ENCODE results near the gene NOL6. TPM values are rescaled to one million over a fixed set of nuclear protein-coding genes. Genes with fewer than 3 reads are reported as not detected.
A peak's percentile ranks its signal among the peaks of the same experiment; 100 is the strongest.

Gene NOL6
- total RNA-seq, 1 experiment from 2014 or later: 49.6 TPM

- H3K36me3 ChIP-seq (ENCODE audit: insufficient read depth, low read length, poor library complexity, severe bottlenecking): no peaks in the 10 kb centered on the region
- TF ChIP-seq EZH2 (IDR thresholded peaks at IDR 0.05; ENCODE audit: borderline replicate concordance, low read depth, low read length, poor library complexity, severe bottlenecking): no peak
- TF ChIP-seq CTCF (conservative IDR thresholded peaks at IDR 0.05; ENCODE audit: low read depth, low read length): no peak
- CTCF ChIA-PET: interaction anchor here (0.6 to 1.8 kb wide), 13 partner anchors 8 to 857 kb away, joined by 3 to 11 read pairs (median 3); partner anchors contain the start of genes DNAJA1 and NOL6
- DNase-seq (ENCODE audit: low spot score): no peak
- no peaks in the 10 kb centered on the region for H3K27me3 ChIP-seq (replicated peaks; ENCODE audit: insufficient read depth, low read depth, low read length, poor library complexity)
- H3K27ac ChIP-seq (ENCODE audit: low read depth, low read length, poor library complexity, severe bottlenecking): no peak overlapping the region
- H3K4me3 ChIP-seq (ENCODE audit: low read depth, low read length, poor library complexity, severe bottlenecking): no peak overlapping the region
- H3K4me1 ChIP-seq (ENCODE audit: insufficient read depth, low read length, poor library complexity, severe bottlenecking): no peaks in the 10 kb centered on the region
- POLR2A ChIA-PET (ENCODE audit: low non-redundant PET): no interaction called here
- no TSS peak for BruUV-seq (replicated peaks)
- no peaks in the 10 kb centered on the region for H3K9me3 ChIP-seq (ENCODE audit: low read depth, low read length, poor library complexity, severe bottlenecking)
- intact Hi-C loops (cut with micrococcal nuclease; ENCODE audit: unreplicated experiment): no loop called here
Measured at GRCh38 chr9:33453286-33453860, 20.4 kb downstream of the NOL6 start.

GRCh38 chr9:33452828-33453271 lies 20.9 kb downstream of the NOL6 start:
- Histone ChIP-seq H3K9me3 (ENCODE audit: low read depth, low read length, poor library complexity, severe bottlenecking) (no peaks in the 10 kb centered on the region), H3K27ac (ENCODE audit: low read depth, low read length, poor library complexity, severe bottlenecking) (no peak overlapping the region), H3K27me3 (replicated peaks; ENCODE audit: insufficient read depth, low read depth, low read length, poor library complexity) (no peaks in the 10 kb centered on the region), H3K4me3 (ENCODE audit: low read depth, low read length, poor library complexity, severe bottlenecking) (no peak overlapping the region), H3K4me1 (ENCODE audit: insufficient read depth, low read length, poor library complexity, severe bottlenecking) (no peaks in the 10 kb centered on the region), H3K36me3 (ENCODE audit: insufficient read depth, low read length, poor library complexity, severe bottlenecking) (no peaks in the 10 kb centered on the region)
- intact Hi-C loops (cut with micrococcal nuclease; ENCODE audit: unreplicated experiment): no loop called here
- DNase-seq (ENCODE audit: low spot score): peak; percentile 84
- no TSS peak for BruUV-seq (replicated peaks)
- ChIA-PET CTCF (interaction anchor here (0.6 to 1.8 kb wide), 13 partner anchors 9 to 858 kb away, joined by 3 to 11 read pairs (median 3); partner anchors contain the start of genes DNAJA1 and NOL6), POLR2A (ENCODE audit: low non-redundant PET) (no interaction called here)
- peak; percentile 93 for TF ChIP-seq CTCF (conservative IDR thresholded peaks at IDR 0.05; ENCODE audit: low read depth, low read length)
- no peak for TF ChIP-seq EZH2 (IDR thresholded peaks at IDR 0.05; ENCODE audit: borderline replicate concordance, low read depth, low read length, poor library complexity, severe bottlenecking)

- no peak for DNase-seq (ENCODE audit: low spot score)
- peaks cover 5% of the 10 kb centered on the region for H3K4me1 ChIP-seq (ENCODE audit: insufficient read depth, low read length, poor library complexity, severe bottlenecking)
- BruUV-seq (replicated peaks): no TSS peak
- H3K4me3 ChIP-seq (ENCODE audit: low read depth, low read length, poor library complexity, severe bottlenecking): no peak overlapping the region
- POLR2A ChIA-PET (ENCODE audit: low non-redundant PET): no interaction called here
- no peaks in the 10 kb centered on the region for H3K9me3 ChIP-seq (ENCODE audit: low read depth, low read length, poor library complexity, severe bottlenecking)
- no peaks in the 10 kb centered on the region for H3K36me3 ChIP-seq (ENCODE audit: insufficient read depth, low read length, poor library complexity, severe bottlenecking)
- TF ChIP-seq EZH2 (IDR thresholded peaks at IDR 0.05; ENCODE audit: borderline replicate concordance, low read depth, low read length, poor library complexity, severe bottlenecking) (no peak), CTCF (conservative IDR thresholded peaks at IDR 0.05; ENCODE audit: low read depth, low read length) (no peak)
- H3K27me3 ChIP-seq (replicated peaks; ENCODE audit: insufficient read depth, low read depth, low read length, poor library complexity): no peaks in the 10 kb centered on the region
- intact Hi-C loops (cut with micrococcal nuclease; ENCODE audit: unreplicated experiment): no loop called here
- CTCF ChIA-PET: no interaction called here
- no peak overlapping the region for H3K27ac ChIP-seq (ENCODE audit: low read depth, low read length, poor library complexity, severe bottlenecking)
Measured at GRCh38 chr9:33450621-33451146, 23.0 kb downstream of the NOL6 start.

Measured in A673 (cell line).